IMR-90 (cell line): ENCODE data around the gene ADAM21.

Experiments used
- CTCF ChIP-seq: conservative IDR thresholded peaks from 2 replicates; pipeline ENCODE4 v1.5.1; 2012; ENCODE audit warnings: mild to moderate bottlenecking, low read depth, low read length, improper control_type of control experiment
- ELK1 ChIP-seq: fragments of 150-350 bp; IDR thresholded peaks from 2 replicates; pipeline ENCODE4 v1.6.1; 2016; ENCODE audit warnings: low read depth, mild to moderate bottlenecking, low read length, moderate library complexity, borderline replicate concordance
- MXI1 ChIP-seq: IDR thresholded peaks from 2 replicates; pipeline ENCODE4 v1.6.1; 2012; ENCODE audit warnings: low read depth, mild to moderate bottlenecking, low read length, moderate library complexity, borderline replicate concordance
- POLR2A ChIP-seq: IDR thresholded peaks from 2 replicates; pipeline ENCODE4 v1.6.1; 2012; ENCODE audit warnings: mild to moderate bottlenecking, low read depth, low read length
- RAD21 ChIP-seq: IDR thresholded peaks from 2 replicates; pipeline ENCODE4 v1.6.1; 2012; ENCODE audit warnings: low read length, improper control_type of control experiment
- USF2 ChIP-seq: fragments of 150-350 bp; IDR thresholded peaks from 2 replicates; pipeline ENCODE4 v1.6.1; 2017; ENCODE audit warnings: mild to moderate bottlenecking, antibody characterized with exemption, low read length, low read depth

GRCh38 chr14:70473825-70474224 lies 21.9 kb downstream of the ADAM21 start:
- TF ChIP-seq ELK1, result no peak
- TF ChIP-seq CTCF, result no peak
- no peak for TF ChIP-seq POLR2A
- no peak for TF ChIP-seq USF2
- no peak for TF ChIP-seq MXI1
- TF ChIP-seq RAD21, result no peak
